Esophagus squamous epithelium (tissue), 5 donors: ENCODE results near the gene UGT1A6. TPM values are rescaled to one million over a fixed set of nuclear protein-coding genes. Genes with fewer than 3 reads are reported as not detected.

ENCODE experiments used
- DNase-seq: peaks from one replicate; lab custom pipeline; 2025; lab: John Stamatoyannopoulos, UW
- H3K27ac ChIP-seq, 4 donors: fragments of 200-600 bp; sonication (generic); one replicate each; pipeline ENCODE4 v1.5.1; 2016 to 2019; ENCODE audit warnings: mild to moderate bottlenecking in 1 of 4
- H3K27me3 ChIP-seq, 4 donors: fragments of 200-600 bp; sonication (generic); 1 replicate in 3 of 4; 2 replicates in 1 of 4; pipeline versions ENCODE4 v1.5.1 to v1.6.0; 2017 to 2021; ENCODE audit warnings: antibody characterized with exemption in 1 of 4
- H3K36me3 ChIP-seq, 3 donors: fragments of 200-600 bp; sonication (generic); one replicate each; pipeline ENCODE4 v1.5.1; 2016 to 2019
- H3K4me1 ChIP-seq, 3 donors: fragments of 200-600 bp; sonication (generic); one replicate each; pipeline ENCODE4 v1.5.1; 2017 to 2019
- H3K4me3 ChIP-seq, 4 donors: fragments of 200-600 bp; sonication (generic); 1 replicate in 3 of 4; 2 replicates in 1 of 4; pipeline ENCODE4 v1.5.1; 2016 to 2019; ENCODE audit warnings: mild to moderate bottlenecking in 2 of 4, moderate library complexity in 1 of 4
- H3K9me3 ChIP-seq, 3 donors: fragments of 200-600 bp; sonication (generic); one replicate each; pipeline ENCODE4 v1.5.1; 2016 to 2019
- POLR2A ChIP-seq, 4 donors: fragments of 450-650 bp; IDR thresholded peaks; one replicate each; pipeline ENCODE4 v1.6.1; 2017; ENCODE audit warnings: antibody characterized with exemption in 4 of 4, mild to moderate bottlenecking in 4 of 4, moderate library complexity in 3 of 4
- WGBS, 2 donors: methylation state at CpG; one replicate each; pipeline ENCODE4 v1.1.5; 2018; 5-methylcytosine and 5-hydroxymethylcytosine counted together
- intact Hi-C: fragments of 100-400 bp; cut with DNase I; formaldehyde crosslinking; loops from one replicate; pipeline ENCODE4 v1.15.0; 2022
- total RNA-seq, 4 donors: library from RNA; depleted of rRNA; stranded (reverse); fragments of >200 nt; gene quantifications; one replicate each; pipeline ENCODE4 v1.1.0, GENCODE V29; 2016
- TF ChIP-seq, protein P1 (sequence below), 6 experiments: fragments of 450-650 bp in 4 of 6; fragments of 200-600 bp in 2 of 6; sonication (generic) in 2 of 6; IDR thresholded peaks; one replicate each; pipeline ENCODE4 v1.5.1; 2016 to 2019; ENCODE audit warnings: antibody characterized with exemption in 6 of 6, mild to moderate bottlenecking in 4 of 6, moderate library complexity in 4 of 6
- donor health status: DM: yes; HTN: yes; CAD: no.

Gene UGT1A6
- total RNA-seq, 4 donors from 2014 or later, result 30.8 to 67.1 (median 61.3) TPM

DNA sequence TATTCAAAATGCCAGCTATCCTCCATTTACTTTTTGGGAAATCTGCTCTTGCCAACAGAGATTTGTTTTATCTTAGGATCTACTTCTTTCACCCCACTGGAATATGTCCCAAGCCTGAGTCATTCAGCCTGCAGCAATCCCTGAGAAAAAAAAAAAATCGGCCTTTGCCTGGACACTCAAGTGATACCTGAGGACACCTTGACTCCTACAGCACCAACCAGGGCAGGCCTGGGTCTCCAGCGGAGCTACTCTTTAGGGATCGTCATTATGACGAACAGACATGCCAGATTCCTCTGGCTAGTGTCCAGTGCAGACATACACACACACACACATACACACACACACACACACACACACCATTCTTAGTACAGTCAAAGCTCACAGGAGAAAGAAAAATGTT is 2.2 kb upstream of the UGT1A6 start:
- DNase-seq, result no peak

DNA sequence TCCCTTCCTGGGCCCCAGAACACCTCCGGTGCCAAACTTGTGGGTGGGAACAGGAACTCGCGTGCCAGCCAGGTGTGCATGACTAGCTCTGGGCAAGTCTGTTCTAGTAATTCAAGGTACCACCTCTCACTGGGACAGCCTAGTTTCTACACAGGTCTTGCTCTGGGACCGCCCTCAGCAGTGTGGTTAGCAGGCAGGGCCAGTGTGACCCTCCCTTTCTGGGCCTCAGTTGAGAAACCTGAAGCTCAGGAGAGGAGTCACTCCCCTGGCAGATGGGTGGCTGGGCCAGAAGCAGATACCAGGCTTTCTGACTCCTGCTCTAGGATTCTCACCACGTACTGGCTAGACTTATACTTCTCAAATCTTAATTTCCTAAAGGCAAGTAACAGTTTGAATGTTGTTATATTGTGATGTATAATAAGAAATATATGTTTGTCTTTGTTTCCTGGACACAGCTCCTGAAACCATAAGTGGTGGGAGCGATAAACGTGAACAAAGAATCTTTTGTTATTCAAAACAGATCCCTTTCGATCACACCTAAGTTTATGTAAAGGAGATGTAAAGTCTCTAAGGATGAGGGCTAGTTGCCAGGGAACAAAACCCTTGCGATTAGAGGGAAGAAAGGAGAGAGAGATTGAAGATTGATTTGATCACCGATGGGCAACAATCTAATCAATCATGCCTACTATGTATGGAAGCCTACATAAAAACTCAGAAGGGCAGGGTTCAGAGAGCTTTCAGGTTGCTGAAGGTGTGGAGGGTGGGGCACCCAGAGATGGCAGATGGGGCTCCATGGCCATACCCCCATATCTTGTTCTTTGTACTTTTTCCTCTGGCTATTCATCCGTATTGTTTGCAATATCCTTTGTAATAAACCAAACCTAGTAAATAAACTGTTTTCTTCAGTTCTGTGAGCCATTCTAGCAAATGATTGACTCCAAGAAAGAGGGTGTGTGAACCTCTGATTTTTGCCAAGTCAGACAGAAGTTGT is 952 bp upstream of the UGT1A6 start:
- peak overlapping the region; percentile 34 to 47 (median 43) for H3K4me3 ChIP-seq
- H3K36me3 ChIP-seq, result no peaks in the 10 kb centered on the region
- no peak for DNase-seq
- WGBS, 2 donors, result 41 to 47% methylated on average over 9 to 11 of the region's 11 CpGs
- peak overlapping the region; percentile 82 to 92 (median 88) for H3K27ac ChIP-seq
- intact Hi-C loops, result no loop called here
- TF ChIP-seq, protein P1, sequence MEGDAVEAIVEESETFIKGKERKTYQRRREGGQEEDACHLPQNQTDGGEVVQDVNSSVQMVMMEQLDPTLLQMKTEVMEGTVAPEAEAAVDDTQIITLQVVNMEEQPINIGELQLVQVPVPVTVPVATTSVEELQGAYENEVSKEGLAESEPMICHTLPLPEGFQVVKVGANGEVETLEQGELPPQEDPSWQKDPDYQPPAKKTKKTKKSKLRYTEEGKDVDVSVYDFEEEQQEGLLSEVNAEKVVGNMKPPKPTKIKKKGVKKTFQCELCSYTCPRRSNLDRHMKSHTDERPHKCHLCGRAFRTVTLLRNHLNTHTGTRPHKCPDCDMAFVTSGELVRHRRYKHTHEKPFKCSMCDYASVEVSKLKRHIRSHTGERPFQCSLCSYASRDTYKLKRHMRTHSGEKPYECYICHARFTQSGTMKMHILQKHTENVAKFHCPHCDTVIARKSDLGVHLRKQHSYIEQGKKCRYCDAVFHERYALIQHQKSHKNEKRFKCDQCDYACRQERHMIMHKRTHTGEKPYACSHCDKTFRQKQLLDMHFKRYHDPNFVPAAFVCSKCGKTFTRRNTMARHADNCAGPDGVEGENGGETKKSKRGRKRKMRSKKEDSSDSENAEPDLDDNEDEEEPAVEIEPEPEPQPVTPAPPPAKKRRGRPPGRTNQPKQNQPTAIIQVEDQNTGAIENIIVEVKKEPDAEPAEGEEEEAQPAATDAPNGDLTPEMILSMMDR (IDR thresholded peaks at IDR 0.05), result no peak
- peak in 3 of 4 donors; percentile 74 to 90 (median 80) for TF ChIP-seq POLR2A (IDR thresholded peaks at IDR 0.05)
- no peaks in the 10 kb centered on the region for H3K9me3 ChIP-seq
- no peaks in the 10 kb centered on the region for H3K27me3 ChIP-seq
- H3K4me1 ChIP-seq, result peaks cover 0 to 70% (median 16%) of the 10 kb centered on the region in 3 donors

More for the DNA sequence above, 2.2 kb upstream of the UGT1A6 start:
- Histone ChIP-seq H3K27ac (peak overlapping the region; percentile 82 to 92 (median 88)), H3K9me3 (no peaks in the 10 kb centered on the region), H3K4me3 (no peak overlapping the region), H3K4me1 (peaks cover 0 to 75% (median 16%) of the 10 kb centered on the region in 3 donors), H3K27me3 (no peaks in the 10 kb centered on the region), H3K36me3 (no peaks in the 10 kb centered on the region)
- TF ChIP-seq, protein P1 (IDR thresholded peaks at IDR 0.05), result no peak
- TF ChIP-seq POLR2A (IDR thresholded peaks at IDR 0.05), result no peak
- intact Hi-C loops, result no loop called here
- WGBS, 2 donors, result 29 to 35% methylated on average over 4 of the region's 4 CpGs

DNA sequence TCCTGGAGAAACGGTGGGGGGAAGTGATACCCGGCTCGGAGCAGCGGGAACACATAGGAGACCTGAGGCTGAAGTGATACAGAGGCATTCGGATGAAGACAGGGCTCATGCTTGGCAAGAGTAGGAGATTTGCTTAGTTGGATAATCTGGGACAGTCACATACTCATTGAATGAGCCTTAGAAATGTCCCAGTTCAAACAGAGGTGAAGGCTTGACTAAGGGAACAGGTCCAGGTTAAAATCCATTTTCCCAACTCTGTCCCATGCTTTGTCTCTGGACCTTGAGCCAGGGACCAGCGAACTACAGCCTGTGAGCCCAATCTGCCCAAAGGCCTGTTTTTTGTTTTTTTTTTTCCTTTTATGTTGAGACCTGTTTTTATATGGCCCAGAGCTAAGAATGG is 1.3 kb downstream of the UGT1A6 start:
- peak overlapping the region in 3 of 4 donors; percentile 86 to 92 (median 90) for H3K27ac ChIP-seq
- peak overlapping the region in 3 of 4 donors; percentile 34 to 45 (median 41) for H3K4me3 ChIP-seq
- intact Hi-C loops, result no loop called here
- no peaks in the 10 kb centered on the region for H3K9me3 ChIP-seq
- TF ChIP-seq, protein P1 (IDR thresholded peaks at IDR 0.05), result no peak
- no peaks in the 10 kb centered on the region for H3K27me3 ChIP-seq
- no peak for DNase-seq
- no peaks in the 10 kb centered on the region for H3K36me3 ChIP-seq
- WGBS, 2 donors, result 51 to 54% methylated on average over 5 to 6 of the region's 6 CpGs
- peaks cover under 1 to 67% (median 16%) of the 10 kb centered on the region in 3 donors for H3K4me1 ChIP-seq

DNA sequence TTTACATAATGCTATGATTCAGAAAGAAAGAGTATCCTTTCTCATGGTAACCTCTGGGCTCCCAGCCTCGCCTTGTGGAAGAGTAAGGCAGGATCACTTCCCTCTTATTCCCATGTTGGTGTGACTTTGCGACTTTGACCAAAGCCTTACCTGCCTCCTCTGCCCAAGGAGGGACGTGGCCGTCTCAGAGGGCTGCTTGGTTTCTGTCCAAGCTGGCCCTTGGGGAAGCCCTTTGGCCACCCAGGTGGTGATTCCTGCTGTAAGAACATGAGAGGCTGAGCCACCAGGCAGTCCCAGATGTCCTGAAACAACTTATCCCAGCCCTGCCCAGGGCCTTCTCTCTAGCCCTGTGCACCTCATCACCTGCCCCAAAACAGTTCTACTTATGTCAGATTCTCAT is 6.0 kb downstream of the UGT1A6 start:
- 76 to 86% methylated on average over 1 to 4 of the region's 4 CpGs for WGBS, 2 donors
- DNase-seq, result no peak
- TF ChIP-seq POLR2A (IDR thresholded peaks at IDR 0.05), result no peak
- TF ChIP-seq, protein P1 (IDR thresholded peaks at IDR 0.05), result no peak
- H3K9me3 ChIP-seq, result no peaks in the 10 kb centered on the region
- H3K4me3 ChIP-seq, result no peak overlapping the region
- H3K27me3 ChIP-seq, result no peaks in the 10 kb centered on the region
- peaks cover 0 to 52% (median 7%) of the 10 kb centered on the region in 3 donors for H3K4me1 ChIP-seq
- no peaks in the 10 kb centered on the region for H3K36me3 ChIP-seq
- intact Hi-C loops, result no loop called here
- H3K27ac ChIP-seq, result peak overlapping the region in 3 of 4 donors; percentile 77 to 92 (median 86)
